H9 (cell line): ENCODE data around the gene DDT. TPM values are rescaled to one million over a fixed set of nuclear protein-coding genes. Genes with fewer than 3 reads are reported as not detected.
"Not testable (repeated sequence)": the region's sequence is repeated elsewhere in the genome, so short reads cannot be mapped to it uniquely, and the experiment has no call there.

Source experiments
- DNase-seq: peaks from one replicate; pipeline ENCODE4 v3.0.0-alpha.2; 2017
- H2AFZ ChIP-seq: one replicate; pipeline ENCODE4 v1.6.1; 2013; ENCODE audit warnings: mild to moderate bottlenecking, low read length, control low read depth, moderate library complexity
- H2AK5ac ChIP-seq: 2 replicates; pipeline ENCODE4 v1.6.1; 2013; ENCODE audit warnings: low read length, control low read depth, mixed read lengths; ENCODE audit not compliant: insufficient read length
- H2BK120ac ChIP-seq: one replicate; pipeline ENCODE4 v1.6.1; 2013; ENCODE audit warnings: low read depth, mild to moderate bottlenecking, low read length, control low read depth, inconsistent platforms; ENCODE audit not compliant: poor library complexity, severe bottlenecking
- H2BK12ac ChIP-seq: 2 replicates; pipeline ENCODE4 v1.6.1; 2013; ENCODE audit warnings: low read length, control low read depth, mixed read lengths, low read depth; ENCODE audit not compliant: insufficient read length
- H2BK15ac ChIP-seq: 2 replicates; pipeline ENCODE4 v1.6.1; 2013; ENCODE audit warnings: low read depth, low read length, control low read depth
- H2BK20ac ChIP-seq: one replicate; pipeline ENCODE4 v1.6.1; 2013; ENCODE audit warnings: low read depth, mild to moderate bottlenecking, low read length, control low read depth, inconsistent platforms; ENCODE audit not compliant: poor library complexity, severe bottlenecking
- H2BK5ac ChIP-seq: 2 replicates; pipeline ENCODE4 v1.6.1; 2013; ENCODE audit warnings: low read length, control low read depth, mixed read lengths; ENCODE audit not compliant: insufficient read length
- H3K14ac ChIP-seq: 2 replicates; pipeline ENCODE4 v1.6.1; 2013; ENCODE audit warnings: low read length, control low read depth; ENCODE audit not compliant: insufficient read depth
- H3K18ac ChIP-seq: 2 replicates; pipeline ENCODE4 v1.6.1; 2013; ENCODE audit warnings: low read depth, mild to moderate bottlenecking, mixed read lengths, low read length, control low read depth; ENCODE audit not compliant: insufficient read length
- H3K23ac ChIP-seq: 2 replicates; pipeline ENCODE4 v1.6.1; 2013; ENCODE audit warnings: low read length, control low read depth, mixed read lengths, low read depth; ENCODE audit not compliant: insufficient read length
- H3K23me2 ChIP-seq: 2 replicates; pipeline ENCODE4 v1.6.1; 2013; ENCODE audit warnings: low read depth, mild to moderate bottlenecking, mixed read lengths, low read length, control low read depth; ENCODE audit not compliant: insufficient read length, poor library complexity, severe bottlenecking
- H3K27ac ChIP-seq: 2 replicates; pipeline ENCODE4 v1.5.1; 2013; ENCODE audit warnings: low read length, control low read depth, mixed read lengths, low read depth; ENCODE audit not compliant: insufficient read length
- H3K27me3 ChIP-seq: 2 replicates; pipeline ENCODE4 v1.6.1; 2013; ENCODE audit warnings: low read length, control low read depth, inconsistent platforms; ENCODE audit not compliant: insufficient read depth
- H3K4ac ChIP-seq: 2 replicates; pipeline ENCODE4 v1.6.1; 2013; ENCODE audit warnings: low read depth, mild to moderate bottlenecking, control low read depth, inconsistent platforms, low read length, moderate library complexity
- H3K4me1 ChIP-seq: 2 replicates; pipeline ENCODE4 v1.6.1; 2013; ENCODE audit warnings: low read length, control low read depth, inconsistent platforms; ENCODE audit not compliant: insufficient read depth
- H3K4me2 ChIP-seq: 2 replicates; pipeline ENCODE4 v1.6.1; 2013; ENCODE audit warnings: low read length, control low read depth, mixed read lengths; ENCODE audit not compliant: insufficient read length, insufficient read depth
- H3K56ac ChIP-seq: 2 replicates; pipeline ENCODE4 v1.6.1; 2013; ENCODE audit warnings: low read depth, mild to moderate bottlenecking, mixed read lengths, low read length, control low read depth; ENCODE audit not compliant: insufficient read length
- H3K79me1 ChIP-seq: 2 replicates; pipeline ENCODE4 v1.6.1; 2013; ENCODE audit warnings: low read depth, mild to moderate bottlenecking, moderate library complexity, low read length, control low read depth, inconsistent platforms; ENCODE audit not compliant: insufficient read depth, poor library complexity, severe bottlenecking
- H3K79me2 ChIP-seq: 2 replicates; pipeline ENCODE4 v1.6.1; 2013; ENCODE audit warnings: low read length, control low read depth, inconsistent platforms; ENCODE audit not compliant: insufficient read depth
- H3K9ac ChIP-seq: 2 replicates; pipeline ENCODE4 v1.6.1; 2013; ENCODE audit warnings: low read length, control low read depth, mixed read lengths; ENCODE audit not compliant: insufficient read length; ENCODE audit errors: extremely low read depth
- H3K9me3 ChIP-seq: one replicate; pipeline ENCODE4 v1.6.1; 2013; ENCODE audit warnings: low read depth, low read length, inconsistent platforms; ENCODE audit not compliant: control insufficient read depth
- H3T11ph ChIP-seq: one replicate; pipeline ENCODE4 v1.6.1; 2013; ENCODE audit warnings: mild to moderate bottlenecking, low read length, control low read depth, inconsistent platforms
- H4K20me1 ChIP-seq: one replicate; pipeline ENCODE4 v1.6.1; 2013; ENCODE audit not compliant: control insufficient read depth, insufficient read length, insufficient read depth
- H4K5ac ChIP-seq: 2 replicates; pipeline ENCODE4 v1.6.1; 2013; ENCODE audit warnings: low read depth, mild to moderate bottlenecking, mixed read lengths, low read length, control low read depth; ENCODE audit not compliant: insufficient read length
- H4K8ac ChIP-seq: replicated peaks from 2 replicates; pipeline ENCODE4 v1.6.1; 2013; ENCODE audit warnings: low read length, control low read depth, mixed read lengths, low read depth; ENCODE audit not compliant: insufficient read length
- H4K91ac ChIP-seq: 2 replicates; pipeline ENCODE4 v1.6.1; 2013; ENCODE audit warnings: low read depth, mild to moderate bottlenecking, moderate library complexity, mixed read lengths, low read length, control low read depth; ENCODE audit not compliant: insufficient read length
- H3K27ac Mint-ChIP-seq, 3 experiments: 2 replicates in 2 of 3; 3 replicates in 1 of 3; pipeline ENCODE4 v1.8.0; 2020 to 2021; ENCODE audit warnings: mixed read lengths in 3 of 3, mild to moderate bottlenecking in 1 of 3, moderate library complexity in 1 of 3
- H3K27me3 Mint-ChIP-seq: 2 replicates; pipeline ENCODE4 v1.8.0; 2021; ENCODE audit warnings: low read depth, mild to moderate bottlenecking, moderate library complexity, mixed read lengths
- H3K36me3 Mint-ChIP-seq, 3 experiments: 2 replicates in 2 of 3; 3 replicates in 1 of 3; pipeline ENCODE4 v1.8.0; 2020 to 2021; ENCODE audit warnings: low read depth in 3 of 3, mixed read lengths in 3 of 3; ENCODE audit not compliant: insufficient read depth in 1 of 3
- H3K4me1 Mint-ChIP-seq, 2 experiments: 2 replicates each; pipeline ENCODE4 v1.8.0; 2020; ENCODE audit warnings: mixed read lengths in 2 of 2
- H3K4me3 Mint-ChIP-seq, 2 experiments: 2 replicates in 1 of 2; 3 replicates in 1 of 2; pipeline ENCODE4 v1.8.0; 2020 to 2021; ENCODE audit warnings: mild to moderate bottlenecking in 2 of 2, mixed read lengths in 2 of 2, moderate library complexity in 1 of 2
- H3K9me3 Mint-ChIP-seq, 2 experiments: 2 replicates in 1 of 2; 3 replicates in 1 of 2; pipeline ENCODE4 v1.8.0; 2020; ENCODE audit warnings: mild to moderate bottlenecking in 2 of 2, mixed read lengths in 2 of 2, moderate library complexity in 1 of 2
- CTCF ChIP-seq: fragments of 200-600 bp; sonication (generic); conservative IDR thresholded peaks from 3 replicates; pipeline ENCODE4 v1.8.0; 2021; ENCODE audit warnings: antibody characterized with exemption, mild to moderate bottlenecking
- WGBS: extraction: QIAGEN DNeasy Blood & Tissue Kit; methylation state at CpG from one replicate; pipeline ENCODE4 v1.1.7; 2013; ENCODE audit warnings: missing lambda C conversion rate, low lambda C conversion rate, mixed read lengths; ENCODE audit not compliant: insufficient read length; ENCODE audit errors: extremely low coverage; 5-methylcytosine and 5-hydroxymethylcytosine counted together
- total RNA-seq: library from RNA; stranded (reverse); gene quantifications from 2 replicates; pipeline ENCODE4 v1.2.1, GENCODE V29; 2021

Gene DDT
- total RNA-seq, 1 experiment from 2014 or later, result 185 TPM

- Histone ChIP-seq H4K91ac (no peak overlapping the region), H3K4me1 (no peaks in the 10 kb centered on the region), H2AK5ac (no peak overlapping the region), H3K4ac (no peak overlapping the region), H4K20me1 (no peaks in the 10 kb centered on the region), H4K8ac (no peak overlapping the region), H3K27ac (no peak overlapping the region), H3K79me1 (no peaks in the 10 kb centered on the region), H2BK5ac (no peak overlapping the region), H2BK20ac (no peak overlapping the region), H4K5ac (no peak overlapping the region), H3K4me2 (no peak overlapping the region), H3K9me3 (no peaks in the 10 kb centered on the region), H2AFZ (no peak overlapping the region), H3K56ac (no peak overlapping the region), H3K23ac (no peak overlapping the region), H3T11ph (no peak overlapping the region), H3K14ac (no peak overlapping the region), H3K23me2 (no peaks in the 10 kb centered on the region), H3K79me2 (no peaks in the 10 kb centered on the region), H3K27me3 (no peaks in the 10 kb centered on the region), H3K9ac (no peak overlapping the region), H2BK12ac (no peak overlapping the region), H2BK120ac (no peak overlapping the region), H3K18ac (no peak overlapping the region), H2BK15ac (no peak overlapping the region)
- Mint-ChIP-seq H3K36me3 (peaks cover 57 to 84% (median 64%) of the 10 kb centered on the region in 3 experiments), H3K27me3 (no peaks in the 10 kb centered on the region), H3K4me1 (peaks cover 0 to 3% of the 10 kb centered on the region in 2 experiments; a peak in 1 of 4 replicates), H3K9me3 (peaks cover 6% of the 10 kb centered on the region in 2 experiments; a peak in 4 of 5 replicates), H3K27ac (0 out of 7 replicates have a peak overlapping the region, but pooled peaks of 1 of the 3 experiments have one; percentile 36), H3K4me3 (no peak overlapping the region)
- no peak for DNase-seq
- no peak for TF ChIP-seq CTCF
- no CpG with 5 or more reads among the region's 2 CpGs for WGBS
These were observed 51.3 kb downstream of the DDT start for GRCh38 chr22:23922921-23923320.

GRCh38 chr22:23921586-23922201, 52.5 kb downstream of the DDT start:
- H3K4me2 ChIP-seq, H3T11ph ChIP-seq, H3K79me2 ChIP-seq, H3K4me1 ChIP-seq, H3K23ac ChIP-seq, H4K5ac ChIP-seq, H3K27me3 ChIP-seq, H3K4me1 Mint-ChIP-seq, DNase-seq, H3K14ac ChIP-seq, H3K79me1 ChIP-seq, H2BK20ac ChIP-seq, H3K27ac ChIP-seq, H2BK12ac ChIP-seq, H2BK120ac ChIP-seq, H3K9me3 Mint-ChIP-seq, H3K27me3 Mint-ChIP-seq, H2AK5ac ChIP-seq, H2BK5ac ChIP-seq, H3K4ac ChIP-seq, H3K9ac ChIP-seq, H2BK15ac ChIP-seq, H3K4me3 Mint-ChIP-seq, H3K9me3 ChIP-seq, H3K18ac ChIP-seq, H3K23me2 ChIP-seq, H4K20me1 ChIP-seq, H4K8ac ChIP-seq, H4K91ac ChIP-seq, H3K56ac ChIP-seq, H2AFZ ChIP-seq: not testable (repeated sequence)
- no CpG with 5 or more reads among the region's 13 CpGs for WGBS
- Mint-ChIP-seq H3K36me3 (peaks cover 46 to 74% (median 53%) of the 10 kb centered on the region in 3 experiments), H3K27ac (peak overlapping the region in 1 of 3 experiments; percentile 49; a peak in 1 of 7 replicates)
